NCI-H2196 (cell line): Measurements from ENCODE around the gene AP5Z1.
"Not testable (repeated sequence)": the region's sequence is repeated elsewhere in the genome, so short reads cannot be mapped to it uniquely, and the experiment has no call there.

ENCODE experiments used
- DNase-seq: peaks from one replicate; lab custom pipeline; 2025; ENCODE audit not compliant: unreplicated experiment; lab: John Stamatoyannopoulos, UW

AP5Z1 gene

GRCh38 chr7:4800926-4801838, 25.8 kb downstream of the AP5Z1 start:
- DNase-seq: no peak

- DNase-seq: no peak
These were observed 26.4 kb downstream of the AP5Z1 start for GRCh38 chr7:4801839-4802231.

- not testable (repeated sequence) for DNase-seq
These were observed 27.2 kb downstream of the AP5Z1 start for GRCh38 chr7:4802577-4802976.

- DNase-seq: no peak
These were observed 28.2 kb downstream of the AP5Z1 start for GRCh38 chr7:4803397-4804241.

- no peak for DNase-seq
These were observed 29.9 kb downstream of the AP5Z1 start for GRCh38 chr7:4805110-4805983.

- DNase-seq: no peak
These were observed 30.5 kb downstream of the AP5Z1 start for GRCh38 chr7:4805984-4806300.

- no peak for DNase-seq
These were observed 31.7 kb downstream of the AP5Z1 start for GRCh38 chr7:4806983-4807597.

GRCh38 chr7:4807598-4808016, 32.2 kb downstream of the AP5Z1 start:
- no peak for DNase-seq

- DNase-seq: no peak
These were observed 32.6 kb downstream of the AP5Z1 start for GRCh38 chr7:4808026-4808425.

GRCh38 chr7:4808565-4808964, 33.1 kb downstream of the AP5Z1 start:
- no peak for DNase-seq

GRCh38 chr7:4809091-4809591, 33.7 kb downstream of the AP5Z1 start:
- no peak for DNase-seq

- no peak for DNase-seq
These were observed 34.2 kb downstream of the AP5Z1 start for GRCh38 chr7:4809666-4810065.

- DNase-seq: no peak
These were observed 39.0 kb downstream of the AP5Z1 start for GRCh38 chr7:4814433-4814832.

GRCh38 chr7:4815121-4815520, 39.7 kb downstream of the AP5Z1 start:
- no peak for DNase-seq

GRCh38 chr7:4815609-4816418, 40.4 kb downstream of the AP5Z1 start:
- no peak for DNase-seq

GRCh38 chr7:4816419-4817080, 41.1 kb downstream of the AP5Z1 start:
- no peak for DNase-seq

GRCh38 chr7:4817178-4817901, 41.9 kb downstream of the AP5Z1 start:
- no peak for DNase-seq

- no peak for DNase-seq
These were observed 42.8 kb downstream of the AP5Z1 start for GRCh38 chr7:4818000-4818794.
